SU-DHL-6 (cell line): ENCODE results near the gene EWSR1.

Experiments
- H2AFZ ChIP-seq: fragments of 200-600 bp; sonication (generic); 2 replicates; pipeline ENCODE4 v1.6.1; 2014; ENCODE audit warnings: low read depth, mild to moderate bottlenecking, moderate library complexity, mixed read lengths, antibody characterized with exemption, low read length; ENCODE audit not compliant: severe bottlenecking
- H3F3A ChIP-seq: fragments of 200-600 bp; shearing (Covaris generic); 2 replicates; pipeline ENCODE4 v1.6.0; 2016; ENCODE audit warnings: antibody characterized with exemption, mild to moderate bottlenecking; ENCODE audit not compliant: insufficient read depth
- H3K27ac ChIP-seq: fragments of 200-600 bp; sonication (generic); 2 replicates; pipeline ENCODE4 v1.5.1; 2016; ENCODE audit warnings: low read depth, mild to moderate bottlenecking, low read length, moderate library complexity, mixed read lengths
- H3K27me3 ChIP-seq: fragments of 200-600 bp; sonication (generic), shearing (Covaris generic); 2 replicates; pipeline ENCODE4 v1.6.0; 2014; ENCODE audit warnings: mild to moderate bottlenecking, low read length
- H3K36me3 ChIP-seq: fragments of 200-600 bp; sonication (generic); 2 replicates; pipeline ENCODE4 v1.6.1; 2014; ENCODE audit warnings: mild to moderate bottlenecking, low read length, mixed read lengths
- H3K4me2 ChIP-seq: fragments of 300-600, 200-600 bp; shearing (Covaris generic), sonication (generic); 2 replicates; pipeline ENCODE4 v1.6.0; 2014; ENCODE audit warnings: low read length, low read depth, mild to moderate bottlenecking; ENCODE audit not compliant: poor library complexity, severe bottlenecking
- H3K4me3 ChIP-seq: fragments of 200-600 bp; sonication (generic); 2 replicates; pipeline ENCODE4 v1.5.1; 2014; ENCODE audit warnings: antibody characterized with exemption, low read length, mild to moderate bottlenecking, mixed read lengths; ENCODE audit not compliant: insufficient read depth, poor library complexity, severe bottlenecking
- H3K79me2 ChIP-seq: fragments of 200-600 bp; sonication (generic); 2 replicates; pipeline ENCODE4 v1.6.1; 2014; ENCODE audit warnings: mild to moderate bottlenecking, low read length, moderate library complexity; ENCODE audit not compliant: insufficient read depth
- H3K9ac ChIP-seq: fragments of 200-600 bp; sonication (generic); 2 replicates; pipeline ENCODE4 v1.7.0; 2014; ENCODE audit warnings: mild to moderate bottlenecking, low read length
- H3K9me2 ChIP-seq: fragments of 200-600 bp; sonication (generic); replicated peaks from 2 replicates; pipeline ENCODE4 v1.6.1; 2014; ENCODE audit warnings: low read length; ENCODE audit not compliant: insufficient read depth
- H3K9me3 ChIP-seq: fragments of 200-600 bp; sonication (generic); 2 replicates; pipeline ENCODE4 v1.6.1; 2014; ENCODE audit warnings: low read length, mixed read lengths; ENCODE audit not compliant: insufficient read depth
- H4K20me1 ChIP-seq: fragments of 200-600 bp; sonication (generic); 2 replicates; pipeline ENCODE4 v1.6.1; 2014; ENCODE audit warnings: low read depth, mild to moderate bottlenecking, antibody characterized with exemption, low read length, moderate library complexity, mixed read lengths
- EZH2phosphoT487 ChIP-seq: fragments of 200-600 bp; sonication (generic), shearing (Covaris generic); conservative IDR thresholded peaks from 2 replicates; pipeline ENCODE4 v1.6.1; 2018; ENCODE audit warnings: mild to moderate bottlenecking, antibody characterized with exemption, low read length, moderate library complexity, mixed read lengths
- TF ChIP-seq, protein P1 (sequence below): fragments of 200-600 bp; sonication (generic); IDR thresholded peaks from one replicate; pipeline ENCODE4 v1.5.1; 2017; ENCODE audit warnings: antibody characterized with exemption, mild to moderate bottlenecking, low read length, moderate library complexity; ENCODE audit not compliant: insufficient read depth, poor library complexity, severe bottlenecking

The EWSR1 gene

DNA sequence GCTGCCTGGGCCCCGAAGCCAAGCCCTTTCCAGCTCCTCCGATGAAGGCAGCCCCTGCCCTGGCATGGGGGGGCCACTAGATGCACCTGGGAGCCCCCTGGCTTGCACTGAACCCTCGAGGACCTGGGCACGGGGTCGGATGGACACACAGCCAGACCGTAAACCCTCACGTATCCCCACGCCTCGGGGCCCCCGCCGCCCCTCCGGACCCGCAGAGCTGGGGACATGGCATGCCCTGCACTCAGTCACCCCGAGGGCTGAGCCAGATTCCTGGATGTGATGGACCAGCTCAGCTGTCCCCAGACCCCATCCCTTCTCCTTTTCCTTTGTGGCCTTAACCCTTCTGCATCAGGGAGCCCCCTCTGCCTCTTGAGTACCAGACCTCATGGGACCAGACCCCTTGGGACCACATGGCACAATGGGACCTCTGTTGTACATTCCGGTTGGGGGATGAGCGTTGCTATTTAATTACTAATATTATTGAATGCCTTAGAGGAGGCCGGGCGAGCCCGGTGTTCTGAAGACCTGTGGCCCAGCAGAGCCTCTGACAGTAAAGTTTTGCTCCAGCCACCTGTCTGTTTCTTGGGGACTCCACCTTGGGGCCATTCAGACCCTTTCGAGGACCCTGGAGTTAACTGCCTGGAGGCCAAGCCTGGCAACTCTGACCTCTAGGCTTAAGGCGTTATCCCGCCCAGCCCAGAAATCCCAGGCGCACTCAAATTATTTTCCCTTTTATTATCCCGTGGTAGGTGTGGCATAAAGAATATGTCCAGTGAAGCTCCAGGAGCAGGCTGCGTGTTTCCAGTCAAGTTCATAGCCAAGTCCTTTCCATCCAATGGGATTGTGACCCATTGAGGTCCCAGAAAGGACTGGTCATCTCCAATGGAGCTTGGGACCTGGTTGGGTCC, 44.4 kb downstream of the EWSR1 start:
- Histone ChIP-seq H3K4me3 (no peak overlapping the region), H3K4me2 (no peak overlapping the region), H3K79me2 (no peaks in the 10 kb centered on the region), H3K9me3 (no peaks in the 10 kb centered on the region), H3K27me3 (no peaks in the 10 kb centered on the region), H3K27ac (no peak overlapping the region), H3F3A (no peaks in the 10 kb centered on the region), H3K9me2 (no peaks in the 10 kb centered on the region), H4K20me1 (no peaks in the 10 kb centered on the region), H3K9ac (no peak overlapping the region), H2AFZ (no peak overlapping the region), H3K36me3 (no peaks in the 10 kb centered on the region)
- TF ChIP-seq EZH2phosphoT487: no peak
- TF ChIP-seq, protein P1, sequence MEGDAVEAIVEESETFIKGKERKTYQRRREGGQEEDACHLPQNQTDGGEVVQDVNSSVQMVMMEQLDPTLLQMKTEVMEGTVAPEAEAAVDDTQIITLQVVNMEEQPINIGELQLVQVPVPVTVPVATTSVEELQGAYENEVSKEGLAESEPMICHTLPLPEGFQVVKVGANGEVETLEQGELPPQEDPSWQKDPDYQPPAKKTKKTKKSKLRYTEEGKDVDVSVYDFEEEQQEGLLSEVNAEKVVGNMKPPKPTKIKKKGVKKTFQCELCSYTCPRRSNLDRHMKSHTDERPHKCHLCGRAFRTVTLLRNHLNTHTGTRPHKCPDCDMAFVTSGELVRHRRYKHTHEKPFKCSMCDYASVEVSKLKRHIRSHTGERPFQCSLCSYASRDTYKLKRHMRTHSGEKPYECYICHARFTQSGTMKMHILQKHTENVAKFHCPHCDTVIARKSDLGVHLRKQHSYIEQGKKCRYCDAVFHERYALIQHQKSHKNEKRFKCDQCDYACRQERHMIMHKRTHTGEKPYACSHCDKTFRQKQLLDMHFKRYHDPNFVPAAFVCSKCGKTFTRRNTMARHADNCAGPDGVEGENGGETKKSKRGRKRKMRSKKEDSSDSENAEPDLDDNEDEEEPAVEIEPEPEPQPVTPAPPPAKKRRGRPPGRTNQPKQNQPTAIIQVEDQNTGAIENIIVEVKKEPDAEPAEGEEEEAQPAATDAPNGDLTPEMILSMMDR: no peak

- Histone ChIP-seq H3K9ac (no peak overlapping the region), H2AFZ (no peak overlapping the region), H3K9me3 (no peaks in the 10 kb centered on the region), H4K20me1 (no peaks in the 10 kb centered on the region), H3F3A (no peaks in the 10 kb centered on the region), H3K27ac (no peak overlapping the region), H3K27me3 (no peaks in the 10 kb centered on the region), H3K9me2 (no peaks in the 10 kb centered on the region), H3K79me2 (no peaks in the 10 kb centered on the region), H3K4me2 (no peak overlapping the region), H3K4me3 (no peak overlapping the region), H3K36me3 (no peaks in the 10 kb centered on the region)
- TF ChIP-seq EZH2phosphoT487: no peak
- TF ChIP-seq, protein P1: peak; percentile 18
Observed at GRCh38 chr22:29313126-29313575, 45.1 kb downstream of the EWSR1 start.

GRCh38 chr22:29313576-29314466, 45.8 kb downstream of the EWSR1 start:
- Histone ChIP-seq H3K9ac (no peak overlapping the region), H3K4me3 (no peak overlapping the region)
- TF ChIP-seq, protein P1: no peak
- TF ChIP-seq EZH2phosphoT487: no peak

More at GRCh38 chr22:29313576-29314466, 45.8 kb downstream of the EWSR1 start:
- H3F3A ChIP-seq: no peaks in the 10 kb centered on the region
- no peak overlapping the region for H3K4me2 ChIP-seq
- H3K9me3 ChIP-seq: no peaks in the 10 kb centered on the region
- no peaks in the 10 kb centered on the region for H3K9me2 ChIP-seq
- H4K20me1 ChIP-seq: no peaks in the 10 kb centered on the region
- H3K36me3 ChIP-seq: no peaks in the 10 kb centered on the region
- H3K27ac ChIP-seq: no peak overlapping the region
- no peaks in the 10 kb centered on the region for H3K27me3 ChIP-seq
- H3K79me2 ChIP-seq: no peaks in the 10 kb centered on the region
- H2AFZ ChIP-seq: no peak overlapping the region
